Cardiac muscle cell (in vitro differentiated cells and primary cell): ENCODE measurements around the gene HELZ2. TPM values are rescaled to one million over a fixed set of nuclear protein-coding genes. Genes with fewer than 3 reads are reported as not detected.

Source experiments
- DNase-seq, 2 donors: peaks; one replicate each; pipeline versions ENCODE4 v3.0.0 to v3.0.0-alpha.2; 2010 to 2017; ENCODE audit warnings: low read depth in 1 of 2, low spot score in 1 of 2
- H3K27ac ChIP-seq: fragments of 200-600 bp; sonication (generic); 2 replicates; pipeline ENCODE4 v1.5.1; 2016
- H3K27me3 ChIP-seq: fragments of 200-600 bp; sonication (generic); 2 replicates; pipeline ENCODE4 v1.6.0; 2016; ENCODE audit warnings: control low read depth
- H3K36me3 ChIP-seq: fragments of 200-600 bp; sonication (generic); 2 replicates; pipeline ENCODE4 v1.5.1; 2016; ENCODE audit warnings: control low read depth
- H3K4me1 ChIP-seq: fragments of 200-600 bp; sonication (generic); 2 replicates; pipeline ENCODE4 v1.8.1; 2017; ENCODE audit warnings: low read depth, mild to moderate bottlenecking, mixed run types
- H3K4me3 ChIP-seq: fragments of 200-600 bp; sonication (generic); 2 replicates; pipeline ENCODE4 v1.5.1; 2016; ENCODE audit warnings: mild to moderate bottlenecking
- H3K9me3 ChIP-seq: fragments of 200-600 bp; sonication (generic); 2 replicates; pipeline ENCODE4 v1.5.1; 2017; ENCODE audit warnings: low read depth, mild to moderate bottlenecking, control low read depth
- polyA plus RNA-seq: library from polyadenylated mRNA; unstranded; fragments of >200 nt; fragmentation: Nextera tagmentation; extraction: Ambion mirVana; gene quantifications from 2 replicates; pipeline ENCODE4 v1.2.1, GENCODE V29; 2016
- total RNA-seq: library from RNA; depleted of rRNA; stranded (reverse); fragments of >200 nt; gene quantifications from 2 replicates; pipeline ENCODE4 v1.2.3, GENCODE V29; 2016
- TF ChIP-seq, protein P1 (sequence below): IDR thresholded peaks from 2 replicates; pipeline ENCODE4 v1.5.1; 2012; ENCODE audit warnings: low read depth, mild to moderate bottlenecking, low read length

The HELZ2 gene
- total and polyA plus RNA-seq, 2 experiments from 2014 or later: 1.7 to 14.3 TPM

DNA sequence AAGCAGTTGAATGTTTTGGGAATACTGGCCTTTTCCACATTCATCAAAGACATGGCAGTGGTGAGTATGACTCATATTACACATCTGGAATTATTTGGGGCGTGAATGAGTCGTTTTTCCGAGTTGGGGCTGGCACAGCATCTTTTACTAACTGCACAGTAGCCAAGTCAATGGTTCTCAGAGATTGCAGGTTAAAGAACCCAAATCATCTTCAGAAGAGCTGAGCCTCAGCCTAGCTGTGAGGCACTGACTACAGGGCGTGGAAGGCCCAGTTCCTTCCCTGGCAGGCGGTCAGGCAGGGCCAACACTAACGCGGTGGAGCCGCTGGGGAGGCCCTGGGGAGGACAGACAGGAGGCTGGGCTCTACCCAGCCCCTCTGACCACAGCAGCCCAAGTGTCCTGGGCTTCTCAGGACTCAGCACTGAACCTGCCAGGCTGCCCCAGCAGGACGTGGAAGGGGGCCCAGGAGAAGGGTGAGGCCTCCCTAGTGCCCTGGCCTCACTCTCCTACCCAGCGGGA, 20.1 kb upstream of the HELZ2 start:
- no peaks in the 10 kb centered on the region for H3K27me3 ChIP-seq
- H3K4me3 ChIP-seq: no peak overlapping the region
- no peak overlapping the region for H3K27ac ChIP-seq
- no peaks in the 10 kb centered on the region for H3K9me3 ChIP-seq
- peak in 1 of 2 donors; percentile 72 for DNase-seq
- peaks cover 11% of the 10 kb centered on the region for H3K36me3 ChIP-seq
- no peaks in the 10 kb centered on the region for H3K4me1 ChIP-seq
- TF ChIP-seq, protein P1, sequence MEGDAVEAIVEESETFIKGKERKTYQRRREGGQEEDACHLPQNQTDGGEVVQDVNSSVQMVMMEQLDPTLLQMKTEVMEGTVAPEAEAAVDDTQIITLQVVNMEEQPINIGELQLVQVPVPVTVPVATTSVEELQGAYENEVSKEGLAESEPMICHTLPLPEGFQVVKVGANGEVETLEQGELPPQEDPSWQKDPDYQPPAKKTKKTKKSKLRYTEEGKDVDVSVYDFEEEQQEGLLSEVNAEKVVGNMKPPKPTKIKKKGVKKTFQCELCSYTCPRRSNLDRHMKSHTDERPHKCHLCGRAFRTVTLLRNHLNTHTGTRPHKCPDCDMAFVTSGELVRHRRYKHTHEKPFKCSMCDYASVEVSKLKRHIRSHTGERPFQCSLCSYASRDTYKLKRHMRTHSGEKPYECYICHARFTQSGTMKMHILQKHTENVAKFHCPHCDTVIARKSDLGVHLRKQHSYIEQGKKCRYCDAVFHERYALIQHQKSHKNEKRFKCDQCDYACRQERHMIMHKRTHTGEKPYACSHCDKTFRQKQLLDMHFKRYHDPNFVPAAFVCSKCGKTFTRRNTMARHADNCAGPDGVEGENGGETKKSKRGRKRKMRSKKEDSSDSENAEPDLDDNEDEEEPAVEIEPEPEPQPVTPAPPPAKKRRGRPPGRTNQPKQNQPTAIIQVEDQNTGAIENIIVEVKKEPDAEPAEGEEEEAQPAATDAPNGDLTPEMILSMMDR: no peak

DNA sequence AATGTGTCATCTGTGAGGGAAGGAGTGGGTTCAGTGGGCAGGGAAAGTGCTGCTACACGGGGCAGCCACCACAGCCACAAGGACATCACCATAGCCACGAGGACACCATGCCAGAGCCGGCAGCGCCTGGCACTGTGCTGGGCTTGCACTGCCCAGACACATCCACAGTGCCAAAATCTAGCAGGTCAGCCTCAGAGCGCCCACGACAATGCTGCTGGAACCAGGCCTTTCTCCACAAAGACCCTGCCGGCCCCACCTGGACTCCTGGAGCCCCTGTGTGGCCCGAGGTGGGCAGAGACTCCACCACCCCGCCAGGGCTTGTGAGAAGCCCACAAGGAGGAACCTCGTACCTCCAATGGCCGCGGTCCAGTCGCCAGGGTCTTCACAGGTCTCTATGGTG, 18.6 kb upstream of the HELZ2 start:
- Histone ChIP-seq H3K27me3 (no peaks in the 10 kb centered on the region), H3K4me3 (no peak overlapping the region), H3K36me3 (peaks cover 11% of the 10 kb centered on the region), H3K27ac (no peak overlapping the region), H3K9me3 (no peaks in the 10 kb centered on the region), H3K4me1 (no peaks in the 10 kb centered on the region)
- DNase-seq: no peak
- TF ChIP-seq, protein P1: no peak

DNA sequence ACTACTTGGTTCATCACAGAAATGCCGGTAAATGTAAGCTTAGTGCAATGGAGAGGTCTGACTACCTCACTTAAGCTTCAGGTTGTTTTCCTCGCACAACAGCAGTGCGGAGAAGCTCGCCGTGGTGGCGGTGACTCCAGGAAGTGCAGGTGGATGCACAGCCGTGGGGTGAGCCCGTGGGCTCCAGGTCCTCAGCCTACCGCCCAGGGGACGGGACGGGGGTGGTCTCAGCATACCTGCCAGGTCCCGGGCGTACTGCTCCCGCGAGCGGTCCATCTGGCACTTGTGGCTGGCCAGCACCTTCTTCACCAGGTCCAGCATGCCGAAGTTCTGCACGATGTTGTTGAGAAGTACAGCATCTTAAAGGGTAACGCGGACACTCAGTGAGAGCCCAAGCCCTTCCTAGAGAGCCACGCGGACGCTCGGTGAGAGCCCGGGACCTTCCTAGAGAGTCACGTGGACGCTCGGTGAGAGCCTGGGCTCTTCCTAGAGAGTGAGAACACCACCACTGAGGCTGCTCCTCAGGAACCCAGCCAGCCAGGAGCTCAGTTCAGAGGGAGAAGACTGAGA, 17.8 kb upstream of the HELZ2 start:
- DNase-seq: no peak
- TF ChIP-seq, protein P1: no peak
- peaks cover 11% of the 10 kb centered on the region for H3K36me3 ChIP-seq
- no peak overlapping the region for H3K27ac ChIP-seq
- H3K9me3 ChIP-seq: no peaks in the 10 kb centered on the region
- H3K4me1 ChIP-seq: no peaks in the 10 kb centered on the region
- no peak overlapping the region for H3K4me3 ChIP-seq
- no peaks in the 10 kb centered on the region for H3K27me3 ChIP-seq

DNA sequence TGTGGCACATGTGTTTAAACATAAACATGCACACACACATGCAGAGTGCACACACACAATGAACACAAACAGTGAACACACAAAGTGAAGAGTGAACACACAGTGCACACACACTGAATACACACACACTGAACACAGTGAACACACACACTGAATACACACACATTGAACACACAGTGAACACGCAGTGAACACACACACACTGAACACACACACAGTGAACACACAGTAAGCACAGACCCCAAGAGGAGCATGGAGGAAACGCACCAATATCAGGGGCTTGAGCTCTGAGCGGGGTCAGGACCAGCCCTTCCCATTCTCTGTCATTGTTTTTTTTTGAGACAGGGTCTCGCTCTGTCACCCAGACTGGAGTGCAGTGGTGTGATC, 17.1 kb upstream of the HELZ2 start:
- Histone ChIP-seq H3K27me3 (no peaks in the 10 kb centered on the region), H3K4me1 (no peaks in the 10 kb centered on the region), H3K9me3 (no peaks in the 10 kb centered on the region), H3K27ac (no peak overlapping the region), H3K36me3 (peaks cover 11% of the 10 kb centered on the region), H3K4me3 (no peak overlapping the region)
- TF ChIP-seq, protein P1: no peak
- DNase-seq: no peak

DNA sequence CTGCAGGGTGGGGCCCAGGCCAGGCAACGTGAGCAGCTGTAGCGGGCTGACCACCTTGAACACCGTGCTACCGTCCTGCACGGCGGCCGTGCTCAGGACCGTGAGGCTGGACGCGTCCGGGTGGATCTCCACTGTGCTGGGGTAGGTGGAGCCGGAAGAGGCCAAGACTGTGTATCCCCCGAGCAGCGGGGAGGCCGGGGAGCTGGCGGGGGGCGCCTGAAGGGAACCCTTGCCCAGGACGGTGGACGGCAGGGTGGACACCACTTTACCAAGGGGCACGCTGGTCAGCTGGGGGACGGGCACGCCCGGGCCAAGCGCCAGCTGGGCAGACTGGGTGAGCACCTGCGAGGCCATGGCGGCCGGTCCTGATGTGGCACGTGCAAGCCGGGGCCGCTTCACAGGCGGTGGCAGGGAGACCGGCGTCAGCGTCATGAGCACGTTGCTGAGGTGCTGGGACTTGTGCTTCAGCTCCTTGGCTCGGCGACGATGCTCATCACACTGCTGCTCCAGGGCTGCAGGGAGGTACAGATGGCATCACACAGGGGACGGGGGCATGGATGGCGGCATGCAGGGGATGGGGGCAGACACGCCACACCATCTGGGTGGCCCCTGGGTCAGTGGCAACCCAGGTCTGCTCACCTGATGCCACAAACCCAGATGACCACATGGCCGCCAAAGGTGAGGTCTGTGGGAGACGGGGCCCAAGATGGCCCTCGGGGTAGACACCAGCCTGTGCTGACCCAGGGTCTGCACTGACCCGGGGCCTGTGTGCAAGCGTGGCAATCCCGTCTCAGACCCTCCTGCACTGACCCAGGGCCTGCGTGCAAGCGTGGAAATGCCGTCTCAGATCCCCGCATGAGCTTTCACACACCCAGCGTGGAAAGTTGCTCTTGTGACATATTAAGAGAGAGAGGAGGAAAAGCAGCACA, 16.4 kb upstream of the HELZ2 start:
- no peak for DNase-seq
- no peak overlapping the region for H3K4me3 ChIP-seq
- TF ChIP-seq, protein P1: no peak
- no peaks in the 10 kb centered on the region for H3K4me1 ChIP-seq
- H3K27me3 ChIP-seq: no peaks in the 10 kb centered on the region
- H3K27ac ChIP-seq: no peak overlapping the region
- H3K9me3 ChIP-seq: no peaks in the 10 kb centered on the region
- H3K36me3 ChIP-seq: peaks cover 11% of the 10 kb centered on the region
